ENCODE measurements around the gene CAMK2G.
"Not testable (repeated sequence)": the region's sequence is repeated elsewhere in the genome, so short reads cannot be mapped to it uniquely, and the experiment has no call there.

CAMK2G gene

DNA sequence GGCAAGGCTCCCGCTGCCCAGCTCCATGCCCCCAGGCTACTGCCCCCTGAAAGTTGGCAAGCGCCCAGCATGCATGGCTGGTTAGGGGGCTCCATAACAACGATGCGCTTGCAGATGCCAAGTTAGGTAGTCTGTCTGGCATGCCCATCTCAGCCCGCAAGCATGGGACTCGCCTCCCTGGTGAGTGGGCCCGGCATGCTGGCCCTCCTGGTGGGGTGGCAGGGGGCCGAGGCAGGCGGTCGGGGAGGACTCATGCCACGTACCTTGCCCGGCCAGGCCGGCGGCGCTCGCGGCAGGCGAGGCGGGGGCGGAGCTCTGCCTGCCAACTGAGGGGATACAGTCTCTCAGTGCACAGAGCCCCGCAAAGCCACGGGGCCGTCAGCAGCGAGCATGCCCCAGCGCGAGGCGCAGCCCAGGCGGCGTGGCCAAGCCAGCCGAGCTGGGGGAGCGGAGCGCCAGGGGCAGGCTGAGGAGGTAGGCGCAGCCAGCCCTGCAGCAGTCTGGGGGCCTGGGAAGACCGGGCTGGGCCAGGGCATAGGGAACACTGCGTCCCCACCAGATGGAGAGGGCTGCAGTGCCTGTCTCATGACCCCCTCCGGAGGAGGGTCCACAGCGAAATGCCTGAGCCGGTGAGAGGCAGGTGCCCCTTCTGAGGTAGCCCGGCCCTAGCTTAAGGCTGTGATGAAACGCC, 34.9 kb downstream of the CAMK2G start:
- no peak overlapping the region for H3K27ac ChIP-seq
- TF ChIP-seq, protein P1, sequence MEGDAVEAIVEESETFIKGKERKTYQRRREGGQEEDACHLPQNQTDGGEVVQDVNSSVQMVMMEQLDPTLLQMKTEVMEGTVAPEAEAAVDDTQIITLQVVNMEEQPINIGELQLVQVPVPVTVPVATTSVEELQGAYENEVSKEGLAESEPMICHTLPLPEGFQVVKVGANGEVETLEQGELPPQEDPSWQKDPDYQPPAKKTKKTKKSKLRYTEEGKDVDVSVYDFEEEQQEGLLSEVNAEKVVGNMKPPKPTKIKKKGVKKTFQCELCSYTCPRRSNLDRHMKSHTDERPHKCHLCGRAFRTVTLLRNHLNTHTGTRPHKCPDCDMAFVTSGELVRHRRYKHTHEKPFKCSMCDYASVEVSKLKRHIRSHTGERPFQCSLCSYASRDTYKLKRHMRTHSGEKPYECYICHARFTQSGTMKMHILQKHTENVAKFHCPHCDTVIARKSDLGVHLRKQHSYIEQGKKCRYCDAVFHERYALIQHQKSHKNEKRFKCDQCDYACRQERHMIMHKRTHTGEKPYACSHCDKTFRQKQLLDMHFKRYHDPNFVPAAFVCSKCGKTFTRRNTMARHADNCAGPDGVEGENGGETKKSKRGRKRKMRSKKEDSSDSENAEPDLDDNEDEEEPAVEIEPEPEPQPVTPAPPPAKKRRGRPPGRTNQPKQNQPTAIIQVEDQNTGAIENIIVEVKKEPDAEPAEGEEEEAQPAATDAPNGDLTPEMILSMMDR (conservative IDR thresholded peaks at IDR 0.05) = no peak

DNA sequence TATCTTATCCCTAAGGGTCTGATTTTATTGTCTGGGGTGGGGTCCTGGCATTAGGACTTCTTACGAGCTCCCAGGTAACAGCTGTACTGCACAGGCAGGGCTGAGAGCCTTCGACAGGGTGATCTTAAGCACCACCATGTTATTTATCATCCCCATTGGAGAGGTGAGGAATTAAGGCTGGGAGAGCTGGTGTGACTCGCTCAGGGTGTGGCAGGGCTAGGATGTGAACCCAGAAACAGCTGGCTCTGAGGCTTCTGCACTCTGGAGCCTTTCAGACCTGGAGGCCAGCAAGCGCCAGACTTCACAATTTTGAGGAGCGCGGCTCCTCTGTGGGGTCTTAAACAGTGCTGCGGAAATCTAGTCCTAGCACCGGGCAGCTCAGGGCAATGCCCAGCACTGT, 35.5 kb downstream of the CAMK2G start:
- H3K27ac ChIP-seq = no peak overlapping the region
- TF ChIP-seq, protein P1 (conservative IDR thresholded peaks at IDR 0.05) = no peak

DNA sequence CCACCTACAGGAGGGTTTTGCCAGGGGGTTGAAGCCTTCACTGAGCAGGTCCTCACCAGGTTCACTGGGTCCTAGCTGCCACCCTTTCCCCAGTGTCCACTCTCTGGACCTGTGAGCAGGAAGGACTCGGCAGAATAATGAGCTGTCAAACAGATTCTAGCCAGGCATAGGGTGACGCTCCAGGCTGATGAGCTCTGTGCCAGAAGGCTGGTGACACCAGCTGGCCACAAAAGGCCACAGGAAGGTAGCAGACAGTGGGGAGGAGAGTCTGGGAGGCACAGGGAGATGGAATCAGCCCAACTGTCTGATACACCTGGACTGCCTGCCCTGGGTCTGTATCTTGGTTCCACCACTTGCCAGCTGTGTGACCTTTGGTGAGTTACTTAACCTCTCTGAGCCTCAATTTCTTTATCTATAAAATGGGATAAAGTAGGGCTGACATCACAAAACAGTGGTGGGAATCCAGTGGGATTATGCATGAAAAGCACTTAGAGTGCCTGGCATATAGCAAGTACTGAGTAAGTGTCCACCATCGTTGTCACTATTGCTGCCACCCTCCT, 36.3 kb downstream of the CAMK2G start:
- TF ChIP-seq, protein P1 (conservative IDR thresholded peaks at IDR 0.05) = no peak
- no peak overlapping the region for H3K27ac ChIP-seq

DNA sequence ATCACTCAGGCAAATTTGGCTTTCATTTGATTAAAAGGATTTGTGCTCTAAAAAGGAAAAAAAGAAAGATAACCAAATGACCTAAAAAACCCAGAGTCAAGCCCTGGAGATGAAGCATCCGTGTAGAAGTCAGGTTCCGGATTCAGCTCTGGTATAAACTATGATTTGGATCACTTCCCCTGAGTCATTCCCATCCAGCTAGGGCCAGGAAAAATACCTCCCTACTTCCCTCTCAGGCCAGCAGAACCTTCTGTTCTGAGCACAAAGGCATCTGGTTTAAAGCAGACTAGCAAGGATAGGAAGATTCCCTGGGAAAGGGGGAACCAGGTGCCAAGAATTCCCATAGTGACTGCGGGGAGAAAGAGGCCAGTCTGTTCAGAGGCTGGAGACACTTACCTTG, 37.3 kb downstream of the CAMK2G start:
- peak overlapping the region; percentile 20; the same call in 1 of the 2 replicates for H3K27ac ChIP-seq

DNA sequence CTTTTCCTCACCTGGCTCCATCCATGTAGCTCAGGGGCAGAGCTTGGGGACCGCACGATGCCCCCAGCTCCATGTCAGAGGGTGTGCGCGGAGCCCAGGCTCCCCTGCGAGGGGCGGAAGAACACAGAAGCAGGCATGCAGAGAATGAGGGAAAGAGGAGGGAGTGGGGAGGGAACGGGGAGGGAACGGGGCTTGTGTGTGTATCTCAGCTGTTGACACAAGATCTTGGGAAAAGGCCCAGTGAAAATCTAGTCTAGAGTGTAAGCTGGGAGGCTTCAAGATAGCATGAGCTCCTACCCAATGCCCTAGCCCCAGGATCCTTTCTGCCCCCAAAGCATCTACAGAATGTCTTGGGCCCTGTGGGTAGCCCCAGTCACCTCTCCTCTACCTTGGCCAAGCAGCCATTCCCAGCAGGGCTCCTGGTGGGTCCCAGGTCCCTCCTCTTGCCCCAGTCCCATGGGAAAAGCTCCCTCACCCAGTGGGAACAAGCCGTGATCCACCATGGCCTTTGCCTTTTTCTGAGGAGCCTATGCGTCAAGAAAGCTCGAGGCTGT, 37.9 kb downstream of the CAMK2G start:
- TF ChIP-seq, protein P1 (conservative IDR thresholded peaks at IDR 0.05) = no peak
- peak overlapping the region; percentile 20; the same call in 1 of the 2 replicates for H3K27ac ChIP-seq

More for the DNA sequence above, 37.3 kb downstream of the CAMK2G start:
- TF ChIP-seq, protein P1 (conservative IDR thresholded peaks at IDR 0.05) = no peak

DNA sequence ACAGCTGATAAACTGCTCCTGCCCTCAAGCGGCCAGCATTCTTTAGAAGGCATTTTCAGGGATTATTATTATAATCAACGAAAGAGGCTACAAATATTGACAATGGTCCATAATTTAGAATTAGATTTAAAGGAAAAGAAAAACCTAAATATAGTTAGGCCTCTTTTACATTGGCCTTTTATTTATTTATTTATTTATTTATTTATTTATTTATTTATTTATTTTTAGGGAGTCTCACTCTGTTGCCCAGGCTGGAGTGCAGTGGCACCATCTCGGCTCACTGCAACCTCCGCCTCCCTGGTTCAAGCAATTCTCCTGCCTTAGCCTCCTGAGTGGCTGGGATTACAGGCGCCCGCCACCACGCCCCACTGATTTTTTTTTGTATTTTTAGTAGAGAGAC, 45.3 kb downstream of the CAMK2G start:
- H3K27ac ChIP-seq = not testable (repeated sequence)

DNA sequence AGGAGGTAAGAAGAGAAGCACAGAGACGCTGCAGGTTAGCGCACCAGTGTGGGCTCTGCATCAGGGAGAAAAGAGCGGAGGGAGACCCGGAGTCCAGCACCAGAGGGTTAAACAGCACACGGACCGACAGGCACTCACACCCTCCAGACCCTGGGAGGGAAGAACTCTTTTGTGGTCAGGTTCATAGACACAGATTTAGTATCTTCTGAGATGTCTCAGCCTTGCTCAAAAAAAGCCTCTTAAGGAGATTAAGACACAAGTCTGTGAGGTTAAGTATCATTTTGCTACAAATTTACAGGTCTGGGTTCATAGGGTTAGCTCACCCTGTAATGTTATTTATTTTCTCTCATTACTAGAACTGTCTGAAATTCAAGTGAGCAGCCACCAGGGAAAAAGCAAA, 46.2 kb downstream of the CAMK2G start:
- H3K27ac ChIP-seq = no peak overlapping the region

More for the DNA sequence above, 46.2 kb downstream of the CAMK2G start:
- TF ChIP-seq, protein P1 (conservative IDR thresholded peaks at IDR 0.05) = no peak
